Astrocyte (in vitro differentiated cells and primary cell): ENCODE measurements around the gene PLPP4. TPM values are rescaled to one million over a fixed set of nuclear protein-coding genes. Genes with fewer than 3 reads are reported as not detected.

Experiments
- DNase-seq: peaks from one replicate; pipeline ENCODE4 v3.0.0-alpha.2; 2010; ENCODE audit warnings: low read depth
- FAIRE-seq: peaks from 2 replicates; lab custom pipeline; 2011; peaks lifted over from hg19 to GRCh38; lab: Jason Lieb, UNC
- H2AFZ ChIP-seq: 2 replicates; pipeline ENCODE4 v1.6.0; 2012; ENCODE audit warnings: low read depth, low read length, inconsistent platforms
- H3K27ac ChIP-seq: 2 replicates; pipeline ENCODE4 v1.5.1; 2011; ENCODE audit warnings: low read depth, low read length, inconsistent platforms
- H3K27me3 ChIP-seq: 2 replicates; pipeline ENCODE4 v1.6.0; 2011; ENCODE audit warnings: low read length, inconsistent platforms; ENCODE audit not compliant: insufficient read depth
- H3K36me3 ChIP-seq: 2 replicates; pipeline ENCODE4 v1.5.1; 2011; ENCODE audit warnings: low read length, inconsistent platforms; ENCODE audit not compliant: insufficient read depth
- H3K4me1 ChIP-seq: 2 replicates; pipeline ENCODE4 v1.5.1; 2011; ENCODE audit warnings: low read length, inconsistent platforms; ENCODE audit not compliant: insufficient read depth
- H3K4me2 ChIP-seq: 2 replicates; pipeline ENCODE4 v1.6.0; 2012; ENCODE audit warnings: low read length, inconsistent platforms
- H3K4me3 ChIP-seq: 2 replicates; pipeline ENCODE4 v1.5.1; 2011; ENCODE audit warnings: low read depth, mild to moderate bottlenecking, low read length, inconsistent platforms; ENCODE audit not compliant: insufficient read depth
- H3K79me2 ChIP-seq: 2 replicates; pipeline ENCODE4 v1.6.0; 2012; ENCODE audit warnings: mild to moderate bottlenecking, low read length, inconsistent platforms; ENCODE audit not compliant: insufficient read depth
- H3K9ac ChIP-seq: 2 replicates; pipeline ENCODE4 v1.6.0; 2012; ENCODE audit warnings: mild to moderate bottlenecking, low read length, inconsistent platforms
- H3K9me3 ChIP-seq: 2 replicates; pipeline ENCODE4 v1.5.1; 2012; ENCODE audit warnings: low read depth, mild to moderate bottlenecking, low read length, inconsistent platforms; ENCODE audit not compliant: insufficient read depth
- H4K20me1 ChIP-seq: 2 replicates; pipeline ENCODE4 v1.6.0; 2012; ENCODE audit warnings: low read length, inconsistent platforms; ENCODE audit not compliant: insufficient read depth
- H3K27ac Mint-ChIP-seq: one replicate; pipeline ENCODE4 v1.8.0; 2021; ENCODE audit warnings: mild to moderate bottlenecking, mixed read lengths; ENCODE audit not compliant: unreplicated experiment
- H3K27me3 Mint-ChIP-seq: one replicate; pipeline ENCODE4 v1.8.0; 2021; ENCODE audit warnings: low read depth, mixed read lengths; ENCODE audit not compliant: unreplicated experiment
- H3K36me3 Mint-ChIP-seq: one replicate; pipeline ENCODE4 v1.8.0; 2021; ENCODE audit warnings: low read depth, mixed read lengths; ENCODE audit not compliant: unreplicated experiment
- H3K4me1 Mint-ChIP-seq: one replicate; pipeline ENCODE4 v1.8.0; 2021; ENCODE audit warnings: low read depth, mixed read lengths; ENCODE audit not compliant: unreplicated experiment
- H3K4me3 Mint-ChIP-seq: one replicate; pipeline ENCODE4 v1.8.0; 2021; ENCODE audit warnings: mild to moderate bottlenecking, moderate library complexity, mixed read lengths; ENCODE audit not compliant: unreplicated experiment
- H3K9me3 Mint-ChIP-seq: one replicate; pipeline ENCODE4 v1.8.0; 2021; ENCODE audit warnings: mild to moderate bottlenecking, mixed read lengths; ENCODE audit not compliant: unreplicated experiment
- CTCF ChIP-seq: IDR thresholded peaks from 2 replicates; pipeline ENCODE4 v1.5.1; 2011; ENCODE audit warnings: low read depth, mild to moderate bottlenecking, inconsistent platforms, low read length, moderate library complexity; ENCODE audit not compliant: insufficient read depth
- EZH2 ChIP-seq: IDR thresholded peaks from 2 replicates; pipeline ENCODE4 v1.6.1; 2012; ENCODE audit warnings: mild to moderate bottlenecking, low read length, inconsistent platforms; ENCODE audit not compliant: insufficient read depth
- total RNA-seq: library from RNA; stranded (reverse); gene quantifications from 2 replicates; pipeline ENCODE4 v1.2.1, GENCODE V29; 2021

PLPP4 gene
- total RNA-seq, 1 donor from 2014 or later, result 44.1 TPM

- no peaks in the 10 kb centered on the region for H3K36me3 ChIP-seq
- H3K27ac ChIP-seq, result no peak overlapping the region
- H3K4me1 Mint-ChIP-seq, result no peaks in the 10 kb centered on the region
- no peak overlapping the region for H3K4me3 Mint-ChIP-seq
- no peaks in the 10 kb centered on the region for H3K79me2 ChIP-seq
- no peak overlapping the region for H3K27ac Mint-ChIP-seq
- no peaks in the 10 kb centered on the region for H3K27me3 Mint-ChIP-seq
- no peaks in the 10 kb centered on the region for H3K27me3 ChIP-seq
- H3K4me3 ChIP-seq, result no peak overlapping the region
- H3K36me3 Mint-ChIP-seq, result peaks cover 20% of the 10 kb centered on the region
- DNase-seq (no peak), FAIRE-seq (no peak)
- H2AFZ ChIP-seq, result no peak overlapping the region
- no peaks in the 10 kb centered on the region for H3K9me3 ChIP-seq
- H3K4me2 ChIP-seq, result no peak overlapping the region
- peaks cover 4% of the 10 kb centered on the region for H3K9me3 Mint-ChIP-seq
- no peaks in the 10 kb centered on the region for H3K4me1 ChIP-seq
- H4K20me1 ChIP-seq, result peaks cover 18% of the 10 kb centered on the region
- no peak overlapping the region for H3K9ac ChIP-seq
- no peak for TF ChIP-seq CTCF
- TF ChIP-seq EZH2, result no peak
Observed at GRCh38 chr10:120538091-120538490, 81.1 kb downstream of the PLPP4 start.

GRCh38 chr10:120539076-120539475, 82.0 kb downstream of the PLPP4 start:
- no peak overlapping the region for H3K9ac ChIP-seq
- H3K27me3 Mint-ChIP-seq, result peaks cover 3% of the 10 kb centered on the region
- no peaks in the 10 kb centered on the region for H3K4me1 ChIP-seq
- H3K36me3 Mint-ChIP-seq, result peaks cover 22% of the 10 kb centered on the region
- H3K4me3 Mint-ChIP-seq, result no peak overlapping the region
- H2AFZ ChIP-seq, result no peak overlapping the region
- no peak overlapping the region for H3K27ac Mint-ChIP-seq
- H3K27me3 ChIP-seq, result no peaks in the 10 kb centered on the region
- no peaks in the 10 kb centered on the region for H3K9me3 ChIP-seq
- no peak for FAIRE-seq
- TF ChIP-seq EZH2 (no peak), CTCF (no peak)
- peaks cover 25% of the 10 kb centered on the region for H4K20me1 ChIP-seq
- H3K36me3 ChIP-seq, result no peaks in the 10 kb centered on the region
- H3K4me3 ChIP-seq, result no peak overlapping the region
- H3K4me2 ChIP-seq, result no peak overlapping the region
- no peaks in the 10 kb centered on the region for H3K79me2 ChIP-seq
- H3K4me1 Mint-ChIP-seq, result no peaks in the 10 kb centered on the region
- H3K9me3 Mint-ChIP-seq, result peaks cover 4% of the 10 kb centered on the region
- no peak for DNase-seq
- H3K27ac ChIP-seq, result no peak overlapping the region

GRCh38 chr10:120540486-120540885, 83.5 kb downstream of the PLPP4 start:
- peaks cover 5% of the 10 kb centered on the region for H3K27me3 Mint-ChIP-seq
- DNase-seq (no peak), FAIRE-seq (no peak)
- H3K27ac Mint-ChIP-seq, result no peak overlapping the region
- no peaks in the 10 kb centered on the region for H3K9me3 Mint-ChIP-seq
- TF ChIP-seq CTCF (no peak), EZH2 (no peak)
- no peak overlapping the region for H3K9ac ChIP-seq
- peaks cover 39% of the 10 kb centered on the region for H4K20me1 ChIP-seq
- H3K4me3 Mint-ChIP-seq, result no peak overlapping the region
- no peaks in the 10 kb centered on the region for H3K4me1 Mint-ChIP-seq
- no peak overlapping the region for H3K4me2 ChIP-seq
- H3K4me3 ChIP-seq, result no peak overlapping the region
- H3K36me3 ChIP-seq, result no peaks in the 10 kb centered on the region
- no peak overlapping the region for H2AFZ ChIP-seq
- no peak overlapping the region for H3K27ac ChIP-seq
- H3K4me1 ChIP-seq, result no peaks in the 10 kb centered on the region
- no peaks in the 10 kb centered on the region for H3K79me2 ChIP-seq
- no peaks in the 10 kb centered on the region for H3K9me3 ChIP-seq
- no peaks in the 10 kb centered on the region for H3K27me3 ChIP-seq
- H3K36me3 Mint-ChIP-seq, result peaks cover 28% of the 10 kb centered on the region
